Peyer's patch (tissue), 4 donors: ENCODE results near the gene SRCIN1.

ENCODE experiments used
- CTCF ChIP-seq, 6 experiments: fragments of 450-650 bp in 4 of 6; fragments of 200-600 bp in 2 of 6; sonication (generic) in 1 of 6; IDR thresholded peaks; one replicate each; pipeline ENCODE4 v1.5.1; 2017 to 2019; ENCODE audit warnings: antibody characterized with exemption in 6 of 6, mild to moderate bottlenecking in 3 of 6, moderate library complexity in 1 of 6
- POLR2A ChIP-seq, 2 donors: fragments of 450-650 bp; IDR thresholded peaks; one replicate each; pipeline ENCODE4 v1.5.1; 2017; ENCODE audit warnings: antibody characterized with exemption in 2 of 2, mild to moderate bottlenecking in 2 of 2, moderate library complexity in 2 of 2

GRCh38 chr17:38603786-38604478 is 1.8 kb downstream of the SRCIN1 start:
- TF ChIP-seq CTCF (IDR thresholded peaks at IDR 0.05): no peak
- no peak for TF ChIP-seq POLR2A (IDR thresholded peaks at IDR 0.05)
